ENCODE data around the gene AKR1E2.

- no peak for TF ChIP-seq CTCF (IDR thresholded peaks at IDR 0.05)
- no peak for TF ChIP-seq POLR2A (IDR thresholded peaks at IDR 0.05)
- TF ChIP-seq POLR2AphosphoS5 (IDR thresholded peaks at IDR 0.05): no peak
These were observed 13.3 kb downstream of the AKR1E2 start for GRCh38 chr10:4839353-4839752.

Data from upper lobe of left lung (tissue), 4 donors.